HFF-Myc (cell line): ENCODE data around the gene OPN4.

ENCODE experiments used
- DNase-seq: peaks from one replicate; pipeline ENCODE4 v3.0.0-alpha.2; 2011; ENCODE audit warnings: low read depth; ENCODE audit errors: extremely low read depth
- H3K4me3 ChIP-seq: replicated peaks from 2 replicates; pipeline ENCODE4 v1.5.1; 2011; ENCODE audit warnings: low read depth, mild to moderate bottlenecking, control low read depth, low read length
- CTCF ChIP-seq: IDR thresholded peaks from 2 replicates; pipeline ENCODE4 v1.5.1; 2012; ENCODE audit warnings: mild to moderate bottlenecking, low read depth, low read length, control low read depth; ENCODE audit errors: missing control alignments

The OPN4 gene

GRCh38 chr10:86665868-86666267 is 11.5 kb downstream of the OPN4 start:
- no peak overlapping the region for H3K4me3 ChIP-seq
- no peak for DNase-seq
- TF ChIP-seq CTCF: no peak

GRCh38 chr10:86666538-86666937 is 12.2 kb downstream of the OPN4 start:
- no peak for TF ChIP-seq CTCF
- H3K4me3 ChIP-seq: no peak overlapping the region
- no peak for DNase-seq

- TF ChIP-seq CTCF: no peak
- H3K4me3 ChIP-seq: no peak overlapping the region
- no peak for DNase-seq
Observed at GRCh38 chr10:86667421-86668181, 13.3 kb downstream of the OPN4 start.

- no peak for TF ChIP-seq CTCF
- no peak within 1 kb of the TSS for H3K4me3 ChIP-seq
- no peak for DNase-seq
Observed at GRCh38 chr10:86668297-86669165, 14.2 kb downstream of the OPN4 start, which contains the start of gene LDB3. Gene LDB3, plus strand, starts transcription at chr10:86668511. Its CDS starts 181 bp downstream, at chr10:86668692.

- TF ChIP-seq CTCF: no peak
- H3K4me3 ChIP-seq: no peak overlapping the region
- no peak for DNase-seq
Observed at GRCh38 chr10:86670290-86670811, 16.0 kb downstream of the OPN4 start.

- no peak for DNase-seq
- no peak overlapping the region for H3K4me3 ChIP-seq
- TF ChIP-seq CTCF: no peak
Observed at GRCh38 chr10:86670876-86671275, 16.5 kb downstream of the OPN4 start.
